Neural progenitor cell (in vitro differentiated cells): Measurements from ENCODE around the gene FER1L5.

Experiments used
- CTCF ChIP-seq: fragments of 200-600 bp; sonication (generic); IDR thresholded peaks from 2 replicates; pipeline ENCODE4 v1.5.1; 2017; ENCODE audit warnings: antibody characterized with exemption, mild to moderate bottlenecking
- EZH2 ChIP-seq: fragments of 200-600 bp; sonication (generic); IDR thresholded peaks from 2 replicates; pipeline ENCODE4 v1.6.1; 2017; ENCODE audit warnings: antibody characterized with exemption, mild to moderate bottlenecking, moderate library complexity
- EZH2phosphoT487 ChIP-seq: fragments of 200-600 bp; sonication (generic); IDR thresholded peaks from 2 replicates; pipeline ENCODE4 v1.6.1; 2017; ENCODE audit warnings: antibody characterized with exemption

- TF ChIP-seq CTCF: no peak
- TF ChIP-seq EZH2: no peak
- no peak for TF ChIP-seq EZH2phosphoT487
Observed at GRCh38 chr2:96679848-96680247, 37.3 kb downstream of the FER1L5 start.
